ENCODE results near the gene PSIP1. TPM values are rescaled to one million over a fixed set of nuclear protein-coding genes. Genes with fewer than 3 reads are reported as not detected.
"Not testable (repeated sequence)": the region's sequence is repeated elsewhere in the genome, so short reads cannot be mapped to it uniquely, and the experiment has no call there.

PSIP1 gene
- total RNA-seq, 1 donor from 2014 or later, result 10.5 TPM

DNA sequence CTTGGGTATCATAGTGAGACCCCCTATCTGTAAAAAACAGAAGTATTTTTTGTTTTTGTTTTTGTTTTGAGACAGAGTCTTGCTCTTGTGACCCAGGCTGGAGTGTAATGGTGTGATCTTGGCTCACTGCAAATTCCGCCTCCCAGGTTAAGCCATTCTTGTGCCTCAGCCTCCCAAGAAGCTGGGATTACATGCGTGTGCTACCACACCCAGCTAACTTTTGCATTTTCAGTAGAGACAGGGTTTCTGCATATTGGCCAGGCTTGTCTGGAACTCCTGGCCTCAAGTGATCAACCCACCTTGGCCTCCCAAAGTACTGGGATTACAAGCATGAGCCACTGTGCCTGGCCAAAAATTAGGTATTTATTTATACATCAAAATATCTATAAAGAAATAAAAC lies 31.9 kb upstream of the PSIP1 start:
- TF ChIP-seq, protein P1, sequence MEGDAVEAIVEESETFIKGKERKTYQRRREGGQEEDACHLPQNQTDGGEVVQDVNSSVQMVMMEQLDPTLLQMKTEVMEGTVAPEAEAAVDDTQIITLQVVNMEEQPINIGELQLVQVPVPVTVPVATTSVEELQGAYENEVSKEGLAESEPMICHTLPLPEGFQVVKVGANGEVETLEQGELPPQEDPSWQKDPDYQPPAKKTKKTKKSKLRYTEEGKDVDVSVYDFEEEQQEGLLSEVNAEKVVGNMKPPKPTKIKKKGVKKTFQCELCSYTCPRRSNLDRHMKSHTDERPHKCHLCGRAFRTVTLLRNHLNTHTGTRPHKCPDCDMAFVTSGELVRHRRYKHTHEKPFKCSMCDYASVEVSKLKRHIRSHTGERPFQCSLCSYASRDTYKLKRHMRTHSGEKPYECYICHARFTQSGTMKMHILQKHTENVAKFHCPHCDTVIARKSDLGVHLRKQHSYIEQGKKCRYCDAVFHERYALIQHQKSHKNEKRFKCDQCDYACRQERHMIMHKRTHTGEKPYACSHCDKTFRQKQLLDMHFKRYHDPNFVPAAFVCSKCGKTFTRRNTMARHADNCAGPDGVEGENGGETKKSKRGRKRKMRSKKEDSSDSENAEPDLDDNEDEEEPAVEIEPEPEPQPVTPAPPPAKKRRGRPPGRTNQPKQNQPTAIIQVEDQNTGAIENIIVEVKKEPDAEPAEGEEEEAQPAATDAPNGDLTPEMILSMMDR (IDR thresholded peaks at IDR 0.05; ENCODE audit: insufficient read depth, low read length, severe bottlenecking), result no peak
- no peak for DNase-seq (ENCODE audit: low read depth)
- no peak overlapping the region for H3K4me3 ChIP-seq (ENCODE audit: low read depth, low read length)
- no peak for FAIRE-seq
- no peaks in the 10 kb centered on the region for H3K36me3 ChIP-seq (ENCODE audit: control insufficient read depth, insufficient read depth, low read length)
- no peaks in the 10 kb centered on the region for H3K27me3 ChIP-seq (ENCODE audit: control insufficient read depth, insufficient read depth, low read length)

DNA sequence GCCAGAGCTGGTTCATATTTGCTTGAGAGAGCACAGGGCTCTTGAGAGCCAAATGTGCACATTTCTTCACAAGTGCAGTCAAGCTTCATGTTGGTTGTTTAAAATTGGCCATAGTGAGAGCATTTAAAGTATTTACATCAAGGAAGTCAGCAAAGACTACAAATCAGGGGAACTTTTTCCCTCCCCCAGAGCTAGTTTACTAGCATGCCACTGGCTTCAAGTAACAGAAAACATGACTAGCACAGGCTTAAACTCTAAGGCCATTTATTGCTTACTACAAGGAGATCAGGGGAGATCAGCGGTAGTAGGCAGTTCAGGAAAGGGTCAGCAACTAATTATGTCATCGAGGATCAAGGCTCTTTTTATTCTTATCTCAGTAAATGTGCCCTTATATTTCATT lies 31.1 kb upstream of the PSIP1 start:
- H3K36me3 ChIP-seq (ENCODE audit: control insufficient read depth, insufficient read depth, low read length), result no peaks in the 10 kb centered on the region
- no peak for FAIRE-seq
- TF ChIP-seq, protein P1 (IDR thresholded peaks at IDR 0.05; ENCODE audit: insufficient read depth, low read length, severe bottlenecking), result no peak
- H3K4me3 ChIP-seq (ENCODE audit: low read depth, low read length), result no peak overlapping the region
- DNase-seq (ENCODE audit: low read depth), result no peak
- no peaks in the 10 kb centered on the region for H3K27me3 ChIP-seq (ENCODE audit: control insufficient read depth, insufficient read depth, low read length)

DNA sequence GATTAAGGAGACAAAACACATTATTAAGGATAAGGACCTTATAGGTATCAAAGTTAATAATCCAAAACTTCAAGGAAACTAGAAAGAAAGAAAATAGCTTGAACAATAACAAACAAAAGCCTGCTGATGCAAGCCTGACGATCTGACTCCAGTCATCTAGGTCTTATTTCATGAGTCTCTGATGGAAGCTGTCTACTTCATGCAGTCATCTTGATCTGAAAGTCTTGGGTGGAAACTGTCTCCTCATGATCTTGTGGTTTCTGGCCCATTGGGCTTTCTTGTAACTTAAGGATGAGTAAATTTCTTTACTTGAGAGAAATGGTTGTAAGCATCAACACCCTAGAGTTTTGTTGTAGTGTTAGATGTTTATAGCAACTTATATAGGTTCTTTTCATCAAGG lies 20.6 kb upstream of the PSIP1 start:
- TF ChIP-seq, protein P1 (IDR thresholded peaks at IDR 0.05; ENCODE audit: insufficient read depth, low read length, severe bottlenecking), result no peak
- no peak for FAIRE-seq
- Histone ChIP-seq H3K36me3 (ENCODE audit: control insufficient read depth, insufficient read depth, low read length) (no peaks in the 10 kb centered on the region), H3K4me3 (ENCODE audit: low read depth, low read length) (no peak overlapping the region), H3K27me3 (ENCODE audit: control insufficient read depth, insufficient read depth, low read length) (no peaks in the 10 kb centered on the region)
- no peak for DNase-seq (ENCODE audit: low read depth)

DNA sequence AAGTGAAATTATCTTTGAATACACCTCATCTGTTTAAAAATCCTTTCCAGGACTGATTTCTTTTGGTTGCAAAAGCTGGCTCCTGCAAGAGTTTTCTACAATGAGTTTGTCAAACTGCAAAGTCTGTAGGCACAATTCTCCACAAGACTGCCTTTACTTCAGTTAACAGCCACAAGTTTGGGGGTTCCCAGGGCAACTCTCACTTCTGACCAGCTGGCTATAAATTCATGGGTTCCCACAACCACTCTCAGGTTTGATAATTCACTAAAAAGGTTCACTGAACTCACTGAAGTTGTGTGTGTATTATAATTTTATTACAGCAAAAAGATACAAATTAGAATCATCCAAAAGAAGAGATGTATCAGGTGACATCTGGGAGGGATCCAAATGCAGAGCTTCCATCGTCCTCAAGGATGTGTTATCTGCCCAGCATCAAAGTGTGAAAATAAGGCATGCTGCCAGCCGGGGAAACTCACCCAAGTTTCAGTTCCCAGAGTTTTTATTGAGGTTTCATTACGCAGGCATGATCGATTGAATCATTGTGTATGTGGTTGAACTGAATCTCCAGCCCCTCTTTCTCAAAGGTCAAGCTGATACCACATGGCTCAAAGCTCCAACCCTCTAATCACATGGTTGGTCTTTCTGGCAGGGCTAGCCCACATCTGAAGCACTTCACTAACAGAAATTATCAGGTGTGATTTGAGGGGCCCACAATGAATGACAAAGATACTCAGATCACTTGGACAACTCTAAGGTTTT lies 19.0 kb upstream of the PSIP1 start:
- FAIRE-seq, result no peak
- TF ChIP-seq, protein P1 (IDR thresholded peaks at IDR 0.05; ENCODE audit: insufficient read depth, low read length, severe bottlenecking), result no peak

DNA sequence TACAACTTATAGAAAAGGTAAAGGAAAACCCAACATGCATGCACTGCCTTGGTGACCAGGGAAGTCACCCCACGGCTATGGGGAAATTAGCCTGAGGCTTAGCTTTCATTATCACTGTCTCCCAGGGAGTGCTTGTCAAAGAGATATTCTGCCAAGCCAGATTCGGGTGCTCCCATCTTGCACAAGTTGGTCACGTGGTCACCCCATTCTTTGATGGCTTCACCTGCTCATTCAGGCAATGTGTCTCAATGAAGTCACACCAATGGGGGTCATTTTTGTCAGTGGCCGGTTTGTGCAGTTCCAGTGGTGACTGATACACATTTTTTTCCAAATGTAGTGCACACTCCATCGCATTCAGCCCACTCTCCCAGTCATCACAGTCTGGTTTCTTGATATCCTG lies 16.3 kb upstream of the PSIP1 start:
- not testable (repeated sequence) for H3K27me3 ChIP-seq (ENCODE audit: control insufficient read depth, insufficient read depth, low read length); H3K36me3 ChIP-seq (ENCODE audit: control insufficient read depth, insufficient read depth, low read length); DNase-seq (ENCODE audit: low read depth); H3K4me3 ChIP-seq (ENCODE audit: low read depth, low read length)
- FAIRE-seq, result peak; percentile 36

More for the DNA sequence above, 19.0 kb upstream of the PSIP1 start:
- no peak overlapping the region for H3K4me3 ChIP-seq (ENCODE audit: low read depth, low read length)
- no peaks in the 10 kb centered on the region for H3K36me3 ChIP-seq (ENCODE audit: control insufficient read depth, insufficient read depth, low read length)
- no peak for DNase-seq (ENCODE audit: low read depth)
- no peaks in the 10 kb centered on the region for H3K27me3 ChIP-seq (ENCODE audit: control insufficient read depth, insufficient read depth, low read length)

DNA sequence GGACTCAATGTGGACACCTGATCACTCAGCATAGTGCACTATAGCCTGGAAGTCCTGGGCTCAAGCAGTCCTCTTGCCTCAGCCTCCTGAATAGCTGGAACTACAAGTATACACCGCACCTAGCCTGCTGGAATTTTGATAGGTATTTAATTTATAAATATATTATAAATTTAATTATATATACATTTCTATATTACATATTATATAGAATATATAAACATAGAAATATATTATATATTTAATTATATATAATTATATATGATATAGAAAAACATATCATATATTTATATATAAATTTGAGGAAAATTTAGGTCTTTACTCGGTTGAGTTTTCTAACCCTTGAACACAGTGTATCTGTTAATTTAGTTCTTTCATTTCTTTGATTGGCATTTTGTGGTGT lies 15.2 kb upstream of the PSIP1 start:
- DNase-seq (ENCODE audit: low read depth), result no peak
- Histone ChIP-seq H3K4me3 (ENCODE audit: low read depth, low read length) (no peak overlapping the region), H3K27me3 (ENCODE audit: control insufficient read depth, insufficient read depth, low read length) (no peaks in the 10 kb centered on the region), H3K36me3 (ENCODE audit: control insufficient read depth, insufficient read depth, low read length) (no peaks in the 10 kb centered on the region)
- FAIRE-seq, result no peak
- TF ChIP-seq, protein P1 (IDR thresholded peaks at IDR 0.05; ENCODE audit: insufficient read depth, low read length, severe bottlenecking), result no peak
